Measurements from ENCODE around the gene ACTL10.

Gene ACTL10

GRCh38 chr20:33677991-33678702 is 11.4 kb downstream of the ACTL10 start:
- no peak for DNase-seq (ENCODE audit: low read depth)

GRCh38 chr20:33679758-33680485 is 13.2 kb downstream of the ACTL10 start:
- DNase-seq (ENCODE audit: low read depth), result no peak

GRCh38 chr20:33680686-33681085 is 13.9 kb downstream of the ACTL10 start:
- no peak for DNase-seq (ENCODE audit: low read depth)

GRCh38 chr20:33681288-33681687 is 14.5 kb downstream of the ACTL10 start:
- DNase-seq (ENCODE audit: low read depth), result no peak

- DNase-seq (ENCODE audit: low read depth), result no peak
Measured at GRCh38 chr20:33681728-33682353, 15.1 kb downstream of the ACTL10 start.

GRCh38 chr20:33684533-33685327 is 18.0 kb downstream of the ACTL10 start:
- no peak for DNase-seq (ENCODE audit: low read depth)

- DNase-seq (ENCODE audit: low read depth), result no peak
Measured at GRCh38 chr20:33685328-33686099, 18.8 kb downstream of the ACTL10 start.

GRCh38 chr20:33686100-33686983 is 19.6 kb downstream of the ACTL10 start, which contains the start of gene E2F1:
Gene E2F1 (minus strand): TSS chr20:33686385. CDS start chr20:33686264, 121 bp downstream.
- peak; percentile 81 for DNase-seq (ENCODE audit: low read depth)

GRCh38 chr20:33686984-33687366 is 20.2 kb downstream of the ACTL10 start:
- no peak for DNase-seq (ENCODE audit: low read depth)

- DNase-seq (ENCODE audit: low read depth), result no peak
Measured at GRCh38 chr20:33687370-33687915, 20.7 kb downstream of the ACTL10 start.

- DNase-seq (ENCODE audit: low read depth), result no peak
Measured at GRCh38 chr20:33687993-33688937, 21.5 kb downstream of the ACTL10 start.

GRCh38 chr20:33688938-33689424 is 22.2 kb downstream of the ACTL10 start:
- no peak for DNase-seq (ENCODE audit: low read depth)

GRCh38 chr20:33689493-33689892 is 22.8 kb downstream of the ACTL10 start:
- no peak for DNase-seq (ENCODE audit: low read depth)

GRCh38 chr20:33689973-33690372 is 23.2 kb downstream of the ACTL10 start:
- no peak for DNase-seq (ENCODE audit: low read depth)

GRCh38 chr20:33693289-33693688 is 26.5 kb downstream of the ACTL10 start:
- DNase-seq (ENCODE audit: low read depth), result no peak

GRCh38 chr20:33693741-33694638 is 27.2 kb downstream of the ACTL10 start:
- DNase-seq (ENCODE audit: low read depth), result no peak

GRCh38 chr20:33694639-33695012 is 27.9 kb downstream of the ACTL10 start:
- no peak for DNase-seq (ENCODE audit: low read depth)

- DNase-seq (ENCODE audit: low read depth), result no peak
Measured at GRCh38 chr20:33696448-33696847, 29.7 kb downstream of the ACTL10 start.
